ENCODE results near the gene TEX51.

TEX51 gene

GRCh38 chr2:126879348-126880298 is 19.1 kb upstream of the TEX51 start:
- no peak for DNase-seq

GRCh38 chr2:126880324-126880723 is 18.4 kb upstream of the TEX51 start:
- DNase-seq = no peak

GRCh38 chr2:126880817-126881216 is 17.9 kb upstream of the TEX51 start:
- no peak for DNase-seq

- no peak for DNase-seq
These were observed 17.1 kb upstream of the TEX51 start for GRCh38 chr2:126881591-126881990.

GRCh38 chr2:126882181-126882580 is 16.5 kb upstream of the TEX51 start:
- DNase-seq = no peak

GRCh38 chr2:126882736-126883665 is 15.7 kb upstream of the TEX51 start:
- DNase-seq = no peak

- DNase-seq = no peak
These were observed 15.0 kb upstream of the TEX51 start for GRCh38 chr2:126883666-126884040.

GRCh38 chr2:126884861-126885750 is 13.6 kb upstream of the TEX51 start:
- DNase-seq = no peak

GRCh38 chr2:126885751-126886210 is 12.9 kb upstream of the TEX51 start:
- no peak for DNase-seq

GRCh38 chr2:126886211-126886915 is 12.3 kb upstream of the TEX51 start:
- DNase-seq = peak; percentile 24

- no peak for DNase-seq
These were observed 11.8 kb upstream of the TEX51 start for GRCh38 chr2:126886916-126887280.

- DNase-seq = no peak
These were observed 11.2 kb upstream of the TEX51 start for GRCh38 chr2:126887506-126887905.

- DNase-seq = no peak
These were observed 10.6 kb upstream of the TEX51 start for GRCh38 chr2:126888046-126888445.

GRCh38 chr2:126889071-126889470 is 9.6 kb upstream of the TEX51 start:
- DNase-seq = no peak

- no peak for DNase-seq
These were observed 9.1 kb upstream of the TEX51 start for GRCh38 chr2:126889496-126890135.

- no peak for DNase-seq
These were observed 8.6 kb upstream of the TEX51 start for GRCh38 chr2:126890136-126890510.

- DNase-seq = no peak
These were observed 7.9 kb upstream of the TEX51 start for GRCh38 chr2:126890551-126891450.

- no peak for DNase-seq
These were observed 6.8 kb upstream of the TEX51 start for GRCh38 chr2:126891681-126892500.

GRCh38 chr2:126893153-126893552 is 5.5 kb upstream of the TEX51 start:
- DNase-seq = no peak

Data from CD4-positive, alpha-beta T cell treated with Interleukin-21 for 1 hour (primary cell).